SU-DHL-6 (cell line): Measurements from ENCODE around the gene SLC2A6.

ENCODE experiments used
- H2AFZ ChIP-seq: fragments of 200-600 bp; sonication (generic); 2 replicates; pipeline ENCODE4 v1.6.1; 2014; ENCODE audit warnings: low read depth, mild to moderate bottlenecking, moderate library complexity, mixed read lengths, antibody characterized with exemption, low read length; ENCODE audit not compliant: severe bottlenecking
- H3F3A ChIP-seq: fragments of 200-600 bp; shearing (Covaris generic); 2 replicates; pipeline ENCODE4 v1.6.0; 2016; ENCODE audit warnings: antibody characterized with exemption, mild to moderate bottlenecking; ENCODE audit not compliant: insufficient read depth
- H3K27ac ChIP-seq: fragments of 200-600 bp; sonication (generic); 2 replicates; pipeline ENCODE4 v1.5.1; 2016; ENCODE audit warnings: low read depth, mild to moderate bottlenecking, low read length, moderate library complexity, mixed read lengths
- H3K27me3 ChIP-seq: fragments of 200-600 bp; sonication (generic), shearing (Covaris generic); 2 replicates; pipeline ENCODE4 v1.6.0; 2014; ENCODE audit warnings: mild to moderate bottlenecking, low read length
- H3K36me3 ChIP-seq: fragments of 200-600 bp; sonication (generic); 2 replicates; pipeline ENCODE4 v1.6.1; 2014; ENCODE audit warnings: mild to moderate bottlenecking, low read length, mixed read lengths
- H3K4me2 ChIP-seq: fragments of 300-600, 200-600 bp; shearing (Covaris generic), sonication (generic); 2 replicates; pipeline ENCODE4 v1.6.0; 2014; ENCODE audit warnings: low read length, low read depth, mild to moderate bottlenecking; ENCODE audit not compliant: poor library complexity, severe bottlenecking
- H3K4me3 ChIP-seq: fragments of 200-600 bp; sonication (generic); 2 replicates; pipeline ENCODE4 v1.5.1; 2014; ENCODE audit warnings: antibody characterized with exemption, low read length, mild to moderate bottlenecking, mixed read lengths; ENCODE audit not compliant: insufficient read depth, poor library complexity, severe bottlenecking
- H3K79me2 ChIP-seq: fragments of 200-600 bp; sonication (generic); 2 replicates; pipeline ENCODE4 v1.6.1; 2014; ENCODE audit warnings: mild to moderate bottlenecking, low read length, moderate library complexity; ENCODE audit not compliant: insufficient read depth
- H3K9ac ChIP-seq: fragments of 200-600 bp; sonication (generic); 2 replicates; pipeline ENCODE4 v1.7.0; 2014; ENCODE audit warnings: mild to moderate bottlenecking, low read length
- H3K9me2 ChIP-seq: fragments of 200-600 bp; sonication (generic); replicated peaks from 2 replicates; pipeline ENCODE4 v1.6.1; 2014; ENCODE audit warnings: low read length; ENCODE audit not compliant: insufficient read depth
- H3K9me3 ChIP-seq: fragments of 200-600 bp; sonication (generic); 2 replicates; pipeline ENCODE4 v1.6.1; 2014; ENCODE audit warnings: low read length, mixed read lengths; ENCODE audit not compliant: insufficient read depth
- H4K20me1 ChIP-seq: fragments of 200-600 bp; sonication (generic); 2 replicates; pipeline ENCODE4 v1.6.1; 2014; ENCODE audit warnings: low read depth, mild to moderate bottlenecking, antibody characterized with exemption, low read length, moderate library complexity, mixed read lengths
- EZH2phosphoT487 ChIP-seq: fragments of 200-600 bp; sonication (generic), shearing (Covaris generic); conservative IDR thresholded peaks from 2 replicates; pipeline ENCODE4 v1.6.1; 2018; ENCODE audit warnings: mild to moderate bottlenecking, antibody characterized with exemption, low read length, moderate library complexity, mixed read lengths
- TF ChIP-seq, protein P1 (sequence below): fragments of 200-600 bp; sonication (generic); IDR thresholded peaks from one replicate; pipeline ENCODE4 v1.5.1; 2017; ENCODE audit warnings: antibody characterized with exemption, mild to moderate bottlenecking, low read length, moderate library complexity; ENCODE audit not compliant: insufficient read depth, poor library complexity, severe bottlenecking

SLC2A6 gene

DNA sequence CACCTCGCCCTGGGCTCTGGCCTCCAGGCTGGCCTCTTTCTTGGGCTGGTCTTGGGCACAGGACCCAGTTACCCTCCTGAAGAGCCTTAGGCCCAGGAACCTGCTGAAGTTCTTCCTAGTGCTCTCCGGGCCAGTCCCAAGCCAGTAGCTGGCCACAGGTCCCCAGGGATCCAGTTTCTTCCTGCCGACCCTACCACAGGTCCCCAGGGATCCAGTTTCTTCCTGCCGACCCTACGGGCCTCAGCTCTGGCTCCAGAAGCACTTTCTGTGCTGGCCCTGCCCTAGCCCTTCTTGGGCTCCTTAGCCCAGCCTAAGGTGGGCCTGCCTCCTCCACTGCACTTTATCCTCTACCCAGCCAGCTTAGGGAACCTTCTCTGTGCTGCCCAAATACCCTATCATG lies 37.3 kb downstream of the SLC2A6 start:
- Histone ChIP-seq H4K20me1 (no peaks in the 10 kb centered on the region), H3K36me3 (no peaks in the 10 kb centered on the region), H3F3A (no peaks in the 10 kb centered on the region), H3K9me3 (no peaks in the 10 kb centered on the region), H3K4me3 (no peak overlapping the region), H3K9ac (no peak overlapping the region), H2AFZ (no peak overlapping the region), H3K4me2 (no peak overlapping the region), H3K9me2 (no peaks in the 10 kb centered on the region), H3K27ac (no peak overlapping the region), H3K79me2 (no peaks in the 10 kb centered on the region), H3K27me3 (no peaks in the 10 kb centered on the region)
- no peak for TF ChIP-seq EZH2phosphoT487
- TF ChIP-seq, protein P1, sequence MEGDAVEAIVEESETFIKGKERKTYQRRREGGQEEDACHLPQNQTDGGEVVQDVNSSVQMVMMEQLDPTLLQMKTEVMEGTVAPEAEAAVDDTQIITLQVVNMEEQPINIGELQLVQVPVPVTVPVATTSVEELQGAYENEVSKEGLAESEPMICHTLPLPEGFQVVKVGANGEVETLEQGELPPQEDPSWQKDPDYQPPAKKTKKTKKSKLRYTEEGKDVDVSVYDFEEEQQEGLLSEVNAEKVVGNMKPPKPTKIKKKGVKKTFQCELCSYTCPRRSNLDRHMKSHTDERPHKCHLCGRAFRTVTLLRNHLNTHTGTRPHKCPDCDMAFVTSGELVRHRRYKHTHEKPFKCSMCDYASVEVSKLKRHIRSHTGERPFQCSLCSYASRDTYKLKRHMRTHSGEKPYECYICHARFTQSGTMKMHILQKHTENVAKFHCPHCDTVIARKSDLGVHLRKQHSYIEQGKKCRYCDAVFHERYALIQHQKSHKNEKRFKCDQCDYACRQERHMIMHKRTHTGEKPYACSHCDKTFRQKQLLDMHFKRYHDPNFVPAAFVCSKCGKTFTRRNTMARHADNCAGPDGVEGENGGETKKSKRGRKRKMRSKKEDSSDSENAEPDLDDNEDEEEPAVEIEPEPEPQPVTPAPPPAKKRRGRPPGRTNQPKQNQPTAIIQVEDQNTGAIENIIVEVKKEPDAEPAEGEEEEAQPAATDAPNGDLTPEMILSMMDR = no peak

DNA sequence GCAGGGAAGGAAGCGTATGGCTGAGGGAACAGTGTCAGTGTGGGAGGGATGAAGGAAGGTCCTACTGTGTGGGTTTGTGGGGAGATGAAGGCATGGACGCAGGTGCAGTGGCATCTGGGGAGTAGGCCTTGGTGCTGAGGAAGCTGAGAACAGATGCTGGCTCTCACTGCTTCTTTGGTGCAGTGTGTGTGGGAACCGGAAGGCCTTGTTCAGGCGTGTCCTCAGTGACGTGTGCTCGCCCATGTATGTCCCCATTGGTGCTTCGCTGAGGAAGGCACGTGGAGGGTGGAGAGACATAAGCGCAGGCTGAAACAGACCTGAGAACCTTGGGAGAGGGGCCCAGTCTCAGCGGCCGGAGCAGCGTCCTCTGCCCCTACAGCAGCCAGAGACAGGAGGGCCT lies 38.0 kb downstream of the SLC2A6 start:
- no peak for TF ChIP-seq EZH2phosphoT487
- TF ChIP-seq, protein P1 = no peak
- H3K27me3 ChIP-seq = no peaks in the 10 kb centered on the region

DNA sequence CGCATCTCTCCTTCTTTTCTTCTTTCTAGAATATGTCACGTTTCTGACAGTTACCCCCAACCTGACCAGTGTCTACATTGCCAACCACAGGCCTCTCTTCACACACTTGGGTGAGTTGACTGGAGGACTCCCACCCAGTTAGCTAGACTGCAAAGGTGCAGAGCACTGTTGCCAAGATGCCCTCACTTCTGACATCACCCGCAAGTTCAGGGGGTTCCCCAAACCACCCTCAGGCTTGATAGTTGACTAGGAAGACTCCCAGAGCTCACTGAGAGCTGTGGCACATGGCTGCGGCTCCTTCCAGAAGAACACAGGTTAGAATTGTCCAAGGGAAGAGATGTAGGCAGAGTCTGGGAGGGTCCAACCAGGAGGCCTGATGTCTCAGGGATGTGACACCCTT lies 39.6 kb downstream of the SLC2A6 start:
- H3K36me3 ChIP-seq = no peaks in the 10 kb centered on the region
- H3K9ac ChIP-seq = no peak overlapping the region
- H3K27ac ChIP-seq = no peak overlapping the region
- H3K9me3 ChIP-seq = no peaks in the 10 kb centered on the region
- H3K4me2 ChIP-seq = no peak overlapping the region
- H3K4me3 ChIP-seq = no peak overlapping the region
- H3K79me2 ChIP-seq = no peaks in the 10 kb centered on the region
- no peaks in the 10 kb centered on the region for H4K20me1 ChIP-seq
- no peaks in the 10 kb centered on the region for H3F3A ChIP-seq
- TF ChIP-seq, protein P1 = no peak
- no peak for TF ChIP-seq EZH2phosphoT487
- H3K9me2 ChIP-seq = no peaks in the 10 kb centered on the region
- no peak overlapping the region for H2AFZ ChIP-seq
- H3K27me3 ChIP-seq = no peaks in the 10 kb centered on the region

More for the DNA sequence above, 38.0 kb downstream of the SLC2A6 start:
- no peaks in the 10 kb centered on the region for H3K36me3 ChIP-seq
- no peak overlapping the region for H2AFZ ChIP-seq
- H3K27ac ChIP-seq = no peak overlapping the region
- no peaks in the 10 kb centered on the region for H3K79me2 ChIP-seq
- H3K4me3 ChIP-seq = no peak overlapping the region
- no peak overlapping the region for H3K4me2 ChIP-seq
- no peaks in the 10 kb centered on the region for H3F3A ChIP-seq
- no peak overlapping the region for H3K9ac ChIP-seq
- H3K9me3 ChIP-seq = no peaks in the 10 kb centered on the region
- no peaks in the 10 kb centered on the region for H4K20me1 ChIP-seq
- no peaks in the 10 kb centered on the region for H3K9me2 ChIP-seq
